Left forelimb (tissue), 1 donor: ENCODE data around the gene IL17C.

Source experiments
- DNase-seq: peaks from one replicate; pipeline ENCODE4 v3.0.0-alpha.2; 2018; ENCODE audit warnings: low spot score

The IL17C gene

GRCh38 chr16:88645455-88645854 is 7.1 kb downstream of the IL17C start:
- no peak for DNase-seq

DNA sequence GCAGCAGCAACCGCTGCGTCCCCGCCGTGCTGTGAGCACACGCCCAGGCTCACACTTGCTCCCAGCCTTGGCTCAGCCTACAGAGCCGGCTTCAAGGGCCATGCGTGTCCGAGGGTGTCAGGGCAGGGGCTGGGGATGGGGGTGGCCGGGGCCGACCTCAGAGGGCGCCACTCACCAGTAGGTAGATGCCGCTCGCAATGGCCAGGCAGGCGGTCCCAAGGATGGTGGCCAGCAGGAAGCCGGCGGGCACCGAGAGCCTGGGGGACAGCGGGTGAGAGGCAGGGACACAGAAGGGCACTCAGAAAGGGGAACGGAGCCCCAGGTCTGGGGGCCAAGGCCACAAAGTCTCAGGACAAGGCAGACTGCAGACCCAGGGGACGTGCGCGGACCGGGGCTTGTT is 7.6 kb downstream of the IL17C start:
- DNase-seq, result no peak

- DNase-seq, result no peak
Measured at GRCh38 chr16:88646345-88647034, 8.1 kb downstream of the IL17C start.

DNA sequence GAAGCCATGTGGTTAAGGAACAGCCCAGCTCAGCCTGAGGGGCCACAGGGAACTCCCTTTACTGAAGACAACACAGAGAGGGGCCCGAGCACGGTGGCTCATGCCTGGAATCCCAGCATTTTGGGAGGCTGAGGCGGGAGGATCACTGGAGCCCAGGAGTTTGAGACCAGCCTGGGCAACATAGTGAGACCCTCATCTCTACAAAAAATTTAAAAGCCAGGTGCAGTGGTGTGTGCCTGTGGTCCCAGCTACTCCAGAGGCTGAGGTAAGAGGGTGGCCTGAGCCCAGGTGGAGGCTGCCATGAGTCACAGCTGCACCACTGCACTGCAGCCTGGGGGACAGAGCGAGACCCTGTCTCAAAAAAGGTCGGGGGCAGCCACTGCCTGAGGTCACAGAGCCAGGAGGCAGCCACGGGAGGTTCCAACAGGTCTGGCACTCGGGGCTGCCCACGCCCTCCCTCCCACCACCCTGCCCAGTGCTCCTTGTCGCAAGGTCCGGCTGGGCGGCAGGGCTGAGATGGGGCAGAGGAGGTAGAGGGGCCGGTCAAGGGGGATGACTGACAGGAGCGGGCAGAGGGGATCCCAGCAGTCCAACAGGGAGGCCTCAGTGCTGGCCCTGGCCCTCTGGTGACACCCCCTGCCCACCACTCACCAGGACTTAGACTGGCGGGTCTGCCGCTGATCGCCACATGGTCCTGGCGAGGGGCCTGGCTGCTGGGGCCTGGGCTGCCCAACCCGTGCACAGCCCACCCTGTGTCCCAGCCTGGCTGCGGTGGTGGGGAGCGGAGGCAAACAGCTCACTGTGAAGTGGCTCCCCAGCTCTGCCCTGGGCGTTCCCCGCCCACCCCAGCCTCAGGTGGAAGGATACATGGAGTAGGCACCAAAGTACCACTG is 9.1 kb downstream of the IL17C start:
- no peak for DNase-seq

GRCh38 chr16:88649195-88649923 is 11.0 kb downstream of the IL17C start:
- DNase-seq, result no peak

- DNase-seq, result no peak
Measured at GRCh38 chr16:88649924-88650748, 11.8 kb downstream of the IL17C start.

DNA sequence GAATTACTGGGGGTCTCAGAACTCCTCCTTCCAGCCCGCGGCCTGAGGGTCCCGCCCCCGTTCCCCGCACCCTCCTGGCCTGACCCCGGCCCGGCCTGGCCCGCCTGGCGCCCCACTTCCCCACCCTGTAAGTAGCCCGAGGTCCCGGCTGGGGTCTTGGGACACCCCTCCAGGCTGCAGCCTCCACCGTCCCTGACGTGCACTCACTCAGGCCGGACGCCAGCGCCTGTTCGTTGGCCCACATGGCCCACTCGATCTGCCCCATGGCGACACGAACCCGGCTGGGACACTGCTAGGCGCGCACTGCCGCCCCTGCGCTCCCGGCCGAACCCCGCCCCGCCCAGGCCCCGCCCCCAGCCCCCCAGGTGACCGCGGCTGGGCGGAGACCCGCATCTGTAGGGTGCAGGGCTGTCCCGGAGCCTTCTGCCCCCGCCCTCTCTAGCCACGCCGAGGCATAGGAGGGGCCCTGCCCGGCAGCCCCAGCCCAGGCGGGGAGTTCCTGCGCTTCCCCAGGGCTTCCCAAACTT is 12.4 kb downstream of the IL17C start, which contains the start of gene CYBA:
CYBA (minus strand) TSS at position 305 of the 527 bp plus-strand sequence; CDS start at position 265, 40 bp downstream.
- DNase-seq, result peak; percentile 83

DNA sequence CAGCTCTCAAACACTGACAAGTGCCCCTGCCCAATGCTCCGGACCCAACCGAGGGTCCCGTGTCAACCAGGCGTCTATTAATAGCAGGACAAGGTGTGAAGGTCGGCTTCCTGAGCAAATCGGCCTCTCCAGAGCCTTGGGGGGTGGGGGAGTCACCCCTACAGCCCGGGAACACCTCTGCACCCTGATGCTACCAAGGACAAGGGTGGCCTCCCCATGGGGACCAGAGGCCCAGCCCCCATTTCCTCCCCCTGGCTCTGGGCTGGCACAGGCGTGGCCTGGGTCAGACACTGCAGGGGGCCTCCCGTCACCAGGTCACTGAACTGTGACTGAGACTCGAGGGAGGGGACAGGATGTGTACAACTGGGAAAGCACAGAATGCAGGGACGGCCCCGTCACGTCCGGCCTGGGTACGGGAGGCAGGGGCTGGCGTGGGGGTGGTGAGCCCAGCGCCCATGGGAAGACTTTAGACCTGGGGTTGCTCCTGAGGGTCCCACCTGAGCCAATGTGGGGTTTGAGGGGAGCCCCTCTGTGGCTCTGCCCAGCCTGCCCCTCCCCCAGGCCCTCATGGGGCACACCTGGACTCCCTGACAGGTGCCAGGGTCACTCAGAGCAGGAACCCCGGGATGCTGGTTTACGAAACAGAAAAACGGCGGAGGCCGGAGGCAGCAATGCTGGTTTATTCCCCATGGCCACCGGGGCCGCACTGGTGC is 13.1 kb downstream of the IL17C start:
- no peak for DNase-seq

GRCh38 chr16:88651989-88652761 is 13.8 kb downstream of the IL17C start:
- DNase-seq, result no peak

GRCh38 chr16:88652762-88653063 is 14.3 kb downstream of the IL17C start:
- DNase-seq, result no peak

DNA sequence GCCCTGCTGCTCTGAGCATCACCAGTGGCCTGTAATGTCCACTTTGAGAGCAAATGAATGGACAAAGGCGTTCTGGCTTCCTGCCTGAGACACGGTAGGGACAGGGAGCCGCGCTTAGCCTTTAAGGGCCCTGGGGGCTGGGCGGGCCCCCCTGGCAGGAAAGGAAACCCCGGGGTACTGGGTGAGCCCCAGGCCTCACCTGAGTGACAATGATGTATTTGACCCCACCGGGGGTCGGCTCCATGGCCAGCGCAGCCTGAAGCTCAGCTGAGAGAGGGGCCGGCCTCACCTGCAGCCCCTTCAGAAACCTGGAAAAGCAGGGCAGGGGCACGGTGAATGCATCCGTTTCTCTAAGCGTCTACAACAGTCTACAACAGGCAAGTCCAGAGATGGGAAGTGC is 14.7 kb downstream of the IL17C start:
- DNase-seq, result no peak

- no peak for DNase-seq
Measured at GRCh38 chr16:88653596-88654362, 15.4 kb downstream of the IL17C start.

DNA sequence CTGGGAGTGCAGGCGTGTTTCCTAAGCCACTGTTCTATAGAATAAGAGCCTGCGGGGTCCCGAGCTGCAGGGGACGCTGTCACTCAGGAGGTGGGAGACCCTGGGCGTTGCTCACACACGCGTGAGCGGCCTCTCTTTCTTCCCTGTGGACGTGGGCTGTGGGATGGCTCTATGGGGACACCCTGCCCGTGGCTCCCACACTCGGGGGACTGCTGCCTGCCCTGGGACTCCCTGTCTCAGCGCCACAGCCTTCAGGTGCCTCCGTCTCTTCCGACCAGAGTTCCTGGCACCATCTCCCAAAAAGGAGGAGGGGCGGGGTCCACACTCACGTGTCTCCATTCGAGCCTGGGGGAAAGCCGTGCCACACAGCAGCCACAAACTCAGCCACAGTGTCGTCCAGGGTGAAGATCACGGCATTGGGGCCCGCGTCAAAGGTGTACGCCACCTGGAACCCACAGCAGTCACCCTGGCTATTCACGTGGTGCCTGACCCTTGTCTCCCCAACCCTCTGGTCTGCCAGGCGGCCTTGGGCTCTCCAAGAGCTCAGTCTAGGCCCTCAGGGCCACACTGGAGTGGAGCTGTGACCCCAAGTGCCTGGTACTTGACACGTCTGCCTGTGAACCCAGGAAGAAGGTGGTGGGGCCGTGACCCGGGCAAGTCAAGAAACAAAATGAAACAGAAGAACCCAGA is 16.1 kb downstream of the IL17C start:
- DNase-seq, result no peak

- DNase-seq, result no peak
Measured at GRCh38 chr16:88655053-88655732, 16.8 kb downstream of the IL17C start.

DNA sequence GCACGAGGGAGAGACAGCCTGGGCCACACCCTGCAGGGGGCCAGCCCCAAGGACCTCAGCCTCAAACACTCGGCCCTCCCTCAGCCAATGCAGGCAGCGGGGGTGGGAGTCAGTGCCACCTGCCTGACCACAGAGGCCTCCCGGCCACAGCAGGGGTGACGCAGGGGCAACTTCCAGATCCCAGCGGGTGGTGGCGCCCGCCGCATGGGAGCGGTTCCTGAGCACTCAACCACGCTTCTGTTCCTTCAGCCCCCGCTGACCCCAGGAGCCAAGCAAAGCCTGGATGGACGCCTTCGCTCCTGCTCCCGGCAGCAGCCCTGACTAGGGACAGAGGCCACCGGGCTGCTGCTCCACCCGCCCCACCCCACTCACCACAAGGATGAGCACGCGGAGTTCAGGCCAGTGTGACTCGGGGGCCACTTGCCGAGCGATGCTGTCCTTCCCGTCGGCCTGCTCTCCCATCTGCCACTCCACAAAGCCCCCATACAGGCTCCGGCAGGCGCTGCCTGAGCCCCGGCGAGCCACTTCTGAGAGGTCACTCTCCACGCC is 17.4 kb downstream of the IL17C start:
- DNase-seq, result no peak

GRCh38 chr16:88656291-88656980 is 18.1 kb downstream of the IL17C start:
- DNase-seq, result no peak

DNA sequence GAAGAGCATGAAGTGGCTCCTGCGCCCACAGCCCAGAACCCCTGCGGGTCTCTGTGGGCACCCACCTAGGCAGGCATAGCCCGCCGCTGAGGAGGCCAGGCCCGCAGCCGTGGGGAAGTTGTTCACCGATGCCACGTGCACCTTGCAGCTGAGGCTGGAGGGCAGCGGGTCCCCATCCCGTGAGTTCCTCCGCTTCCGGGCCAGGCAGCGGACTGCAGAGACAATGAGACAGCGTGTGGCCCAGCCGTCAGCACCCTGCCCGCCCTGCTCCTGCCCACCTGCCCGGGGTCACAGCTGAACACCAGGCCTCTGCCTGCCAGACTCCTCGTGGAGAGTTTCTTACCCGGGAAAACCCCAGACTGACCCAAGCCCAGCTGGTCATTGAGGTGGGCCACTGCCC is 19.0 kb downstream of the IL17C start:
- DNase-seq, result no peak
